Activated effector memory CD4-positive, alpha-beta T cell treated with Interleukin-2 at 50 U/mL for 16 hours (primary cell): ENCODE measurements around the gene KMT2C.

Experiments
- DNase-seq: peaks from one replicate; pipeline ENCODE4 v3.0.0-alpha.2; 2020

Gene KMT2C

DNA sequence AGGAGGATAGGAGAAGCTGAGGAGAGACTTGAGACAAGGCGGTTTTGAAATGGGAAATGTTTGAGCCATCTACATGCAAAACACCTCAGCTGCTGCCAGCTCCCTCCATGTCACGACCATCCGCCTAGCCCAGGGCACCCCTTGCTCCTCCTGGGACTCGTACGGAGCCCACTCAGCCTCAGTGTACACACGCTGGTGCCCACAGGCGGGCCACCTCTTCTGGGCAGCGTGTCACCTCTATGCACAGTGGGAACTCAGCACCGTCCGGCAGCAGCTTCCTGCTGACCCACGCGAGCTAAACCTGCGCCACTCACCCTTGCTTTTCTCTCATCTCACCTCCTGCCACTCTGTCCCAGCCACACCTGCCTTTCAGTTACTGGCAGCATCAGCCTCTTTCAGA, 302.0 kb downstream of the KMT2C start:
- DNase-seq: no peak

DNA sequence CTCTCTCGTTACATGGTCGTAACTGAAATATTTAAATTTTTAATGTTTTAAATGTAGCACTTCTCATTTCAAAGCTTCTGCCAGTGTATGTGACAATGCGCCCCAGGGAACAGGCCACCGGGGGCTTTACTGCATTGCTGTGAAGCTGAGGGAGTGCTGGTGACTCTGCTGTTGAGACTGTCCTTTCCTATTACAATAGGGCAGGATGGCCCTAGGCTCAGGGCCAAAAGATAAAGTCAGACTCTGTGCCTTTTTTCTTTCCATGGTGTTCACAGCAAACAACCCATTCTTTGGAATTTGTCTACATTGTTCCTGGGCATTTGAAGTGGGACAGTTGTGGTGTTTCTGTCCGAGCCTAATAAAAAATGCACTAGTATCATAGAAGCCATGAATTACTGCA, 303.0 kb downstream of the KMT2C start:
- no peak for DNase-seq

DNA sequence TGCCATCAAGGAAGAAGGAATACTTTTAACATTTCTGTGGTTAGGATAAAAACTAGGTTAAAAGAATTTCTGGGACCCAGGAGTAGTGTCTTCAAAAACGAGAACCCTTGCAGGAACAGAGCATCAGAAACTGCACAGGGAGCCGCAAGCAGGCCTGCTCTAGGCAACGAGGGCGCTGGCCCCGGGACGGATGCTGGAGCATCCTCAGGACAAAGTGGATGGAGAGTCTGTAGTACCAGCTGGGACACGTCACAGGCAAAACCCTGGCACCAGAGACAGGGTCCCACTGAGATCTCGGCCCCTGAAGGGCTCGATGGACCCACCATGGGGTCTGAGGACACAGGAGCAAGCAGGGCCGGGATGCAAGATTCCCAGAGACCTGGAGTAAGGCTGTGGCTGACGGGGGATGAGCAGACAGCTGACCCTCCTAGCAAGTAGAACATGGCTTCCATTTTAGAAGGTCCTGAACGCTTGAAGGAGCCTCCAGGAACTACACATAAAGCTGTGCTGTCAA, 303.8 kb downstream of the KMT2C start:
- DNase-seq: no peak

DNA sequence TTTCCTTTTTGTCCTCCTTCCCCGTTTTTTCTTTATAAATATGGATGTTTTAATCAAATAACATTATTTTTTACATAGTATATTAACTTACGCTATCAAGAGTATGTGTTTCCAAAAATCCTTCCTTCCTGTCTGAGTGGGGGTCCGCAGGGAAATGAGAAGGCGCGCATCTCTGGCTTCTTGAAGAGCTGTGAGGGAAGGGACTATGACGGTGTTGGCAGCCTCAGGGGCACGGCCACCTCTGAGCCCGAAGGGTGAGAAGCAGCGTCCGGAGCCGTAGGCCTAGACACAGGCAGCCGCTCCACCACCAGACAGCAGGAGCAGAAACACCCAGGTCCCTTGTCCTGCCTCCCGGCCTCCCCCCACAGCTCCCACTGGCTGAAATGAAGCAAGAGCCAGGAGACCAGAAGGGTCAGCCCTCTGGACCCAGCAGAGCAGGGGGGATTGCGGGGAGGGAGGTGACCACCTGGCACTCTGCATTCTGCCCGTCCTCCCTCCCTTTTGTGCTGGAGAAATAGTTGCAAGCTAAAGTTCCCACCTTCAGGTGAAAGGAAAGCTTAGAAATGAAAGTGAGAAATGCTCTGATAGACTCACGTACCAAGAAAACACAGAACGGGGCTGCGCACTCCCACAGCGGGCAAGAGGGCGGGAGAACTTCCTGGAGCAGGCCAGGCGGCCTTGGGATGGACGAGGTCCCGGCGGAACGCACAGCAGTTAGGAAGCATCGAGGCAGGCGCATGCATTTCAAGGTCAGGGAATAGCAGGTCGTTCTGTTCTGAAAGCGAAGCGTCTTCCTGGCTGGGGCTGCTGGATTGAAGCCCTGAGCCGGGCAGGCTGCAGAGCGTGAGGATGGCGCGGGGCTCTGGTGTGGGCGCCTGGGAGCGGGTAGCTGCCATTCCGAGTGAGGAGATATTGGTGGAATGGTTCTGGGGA, 304.9 kb downstream of the KMT2C start:
- DNase-seq: no peak

DNA sequence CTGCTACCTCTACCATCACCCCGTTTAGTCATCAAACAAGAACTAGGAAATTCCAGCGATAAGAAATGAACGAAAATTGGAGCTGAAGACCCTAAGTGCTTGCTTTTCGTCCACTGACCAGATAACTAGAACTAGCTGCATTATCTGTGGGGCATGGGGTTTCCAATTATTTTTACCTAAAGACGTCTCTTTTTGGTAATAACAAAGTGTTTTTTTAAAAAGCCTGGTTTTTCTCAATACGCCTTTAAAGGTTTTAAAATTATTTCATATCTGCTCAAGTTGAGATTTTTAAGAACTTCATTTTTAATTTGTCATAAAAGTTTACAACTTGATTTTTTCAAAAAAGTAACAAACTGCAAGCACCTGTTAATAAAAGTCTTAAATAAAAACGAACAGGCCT, 306.1 kb downstream of the KMT2C start:
- no peak for DNase-seq

DNA sequence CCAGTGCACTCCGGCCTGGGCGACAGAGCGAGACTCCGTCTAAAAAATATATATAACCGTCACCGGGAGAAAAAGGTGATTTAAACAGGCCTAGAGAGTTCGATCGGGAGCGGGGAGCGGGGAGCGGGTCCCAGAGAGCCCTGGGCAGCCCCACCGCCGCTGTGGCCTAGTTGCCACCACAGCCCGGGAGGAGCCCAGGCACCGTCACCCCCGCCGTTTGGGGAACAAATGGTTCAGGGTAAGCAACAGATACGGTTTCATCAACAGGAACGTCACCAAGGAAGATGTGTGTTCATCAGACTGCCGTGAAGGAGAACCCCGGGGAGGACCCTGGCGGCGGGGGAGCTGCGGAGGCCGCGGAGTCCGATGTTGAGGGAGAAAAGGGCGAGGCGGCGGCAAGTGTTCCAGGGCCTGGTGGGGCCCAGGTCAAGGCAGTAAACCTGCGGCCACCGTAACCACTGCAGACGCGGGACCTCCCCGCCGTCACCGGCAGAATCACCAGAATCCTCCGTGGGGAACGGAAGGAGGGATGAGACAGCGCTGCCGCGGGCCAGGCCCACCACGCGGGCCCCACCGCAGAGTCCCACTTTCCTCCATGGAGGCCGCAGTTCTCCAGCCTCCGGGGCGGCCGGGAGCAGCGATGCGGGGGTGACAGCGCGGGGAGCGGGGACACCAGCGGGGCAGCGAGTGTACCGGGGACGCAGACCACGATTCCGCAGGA, 306.9 kb downstream of the KMT2C start:
- no peak for DNase-seq

DNA sequence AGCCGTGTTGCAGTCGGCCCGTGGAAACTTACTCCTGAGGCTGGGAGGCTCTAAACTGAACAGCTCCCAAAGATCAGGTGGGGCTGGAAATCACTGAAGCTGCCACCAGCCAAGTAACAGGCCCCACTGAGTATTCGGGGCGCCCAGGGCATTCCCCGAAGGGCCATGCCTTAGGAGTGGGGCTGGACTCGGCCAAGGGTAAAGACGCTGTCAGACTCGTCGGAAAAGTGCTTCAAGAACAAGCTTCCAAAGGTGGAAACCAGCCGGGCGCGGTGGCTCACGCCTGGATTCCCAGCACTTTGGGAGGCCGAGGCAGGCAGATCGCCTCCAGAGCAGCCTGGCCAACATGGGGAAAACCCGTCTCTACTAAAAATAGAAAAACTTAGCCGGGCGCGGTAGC, 307.6 kb downstream of the KMT2C start:
- DNase-seq: no peak

DNA sequence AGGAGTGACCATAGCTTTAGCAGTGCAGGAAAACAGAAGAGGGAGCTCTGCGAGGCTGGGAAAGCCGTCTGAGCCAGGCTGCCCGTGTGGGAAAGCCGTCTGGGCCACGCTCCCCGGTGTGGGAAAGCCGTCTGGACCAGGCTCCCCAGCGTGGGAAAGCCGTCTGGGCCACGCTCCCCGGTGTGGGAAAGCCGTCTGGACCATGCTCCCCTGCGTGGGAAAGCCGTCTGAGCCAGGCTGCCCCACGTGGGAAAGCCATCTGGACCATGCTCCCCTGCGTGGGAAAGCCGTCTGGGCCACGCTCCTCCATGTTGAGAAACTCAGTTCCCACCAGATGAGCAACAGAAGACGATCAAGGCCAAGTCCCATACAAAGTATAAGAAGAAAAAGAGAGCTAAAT, 308.6 kb downstream of the KMT2C start:
- DNase-seq: no peak

DNA sequence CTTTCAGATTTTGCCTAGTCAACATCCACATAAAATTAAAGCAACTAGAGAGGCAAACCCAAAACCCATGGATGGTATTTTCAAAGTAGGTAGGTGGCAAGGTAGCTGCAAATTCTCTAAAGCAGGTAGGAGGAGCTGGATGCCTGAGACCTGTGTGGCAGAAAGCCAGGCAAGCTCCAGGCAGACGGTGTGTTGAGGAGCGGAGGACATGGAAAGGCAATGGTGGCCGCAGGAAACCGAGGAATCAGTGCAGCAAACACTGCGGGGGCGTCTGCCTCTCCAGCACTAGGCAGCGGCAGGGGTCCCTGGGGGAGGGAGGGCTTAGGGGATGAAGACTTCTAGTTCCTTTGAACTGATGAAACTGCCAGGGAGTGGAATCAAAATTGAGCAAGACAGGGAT, 309.1 kb downstream of the KMT2C start:
- DNase-seq: no peak

DNA sequence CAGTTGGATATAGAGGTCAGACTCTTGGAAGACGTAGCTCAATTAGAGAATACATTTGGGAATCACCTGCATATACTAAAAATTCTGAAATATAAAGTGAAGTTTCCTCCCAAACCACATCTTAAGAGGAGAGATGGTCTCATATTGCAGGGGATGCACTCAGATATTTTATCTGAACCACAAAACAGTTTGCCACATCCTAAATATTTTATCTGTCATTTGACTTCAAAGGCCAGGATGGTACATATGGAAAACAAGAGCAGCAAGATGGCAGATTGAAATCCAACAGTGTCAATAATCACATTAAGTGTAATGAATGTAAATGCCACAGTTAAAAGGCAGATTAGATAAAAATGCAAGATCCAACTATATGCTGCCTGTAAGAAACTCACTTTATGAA, 313.3 kb downstream of the KMT2C start:
- DNase-seq: no peak

DNA sequence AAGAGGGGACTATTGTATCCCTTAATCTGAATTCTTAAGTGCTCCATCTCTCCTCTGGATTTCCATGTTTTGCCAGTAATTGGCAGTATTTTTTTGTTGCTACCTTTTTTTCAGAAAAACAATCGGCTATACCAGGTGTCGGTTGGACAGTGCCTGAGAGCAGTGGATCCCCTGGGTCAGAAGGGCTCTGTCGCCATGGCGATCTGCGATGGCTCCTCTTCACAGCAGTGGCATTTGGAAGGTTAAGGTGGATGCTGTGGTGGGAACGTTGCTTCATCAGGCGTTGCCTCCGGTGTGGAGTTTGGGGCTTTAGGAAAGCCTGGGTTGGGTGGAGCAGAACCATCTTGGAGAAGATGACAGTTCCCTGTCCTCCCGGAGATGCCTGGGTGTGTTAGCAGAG, 314.4 kb downstream of the KMT2C start:
- no peak for DNase-seq

DNA sequence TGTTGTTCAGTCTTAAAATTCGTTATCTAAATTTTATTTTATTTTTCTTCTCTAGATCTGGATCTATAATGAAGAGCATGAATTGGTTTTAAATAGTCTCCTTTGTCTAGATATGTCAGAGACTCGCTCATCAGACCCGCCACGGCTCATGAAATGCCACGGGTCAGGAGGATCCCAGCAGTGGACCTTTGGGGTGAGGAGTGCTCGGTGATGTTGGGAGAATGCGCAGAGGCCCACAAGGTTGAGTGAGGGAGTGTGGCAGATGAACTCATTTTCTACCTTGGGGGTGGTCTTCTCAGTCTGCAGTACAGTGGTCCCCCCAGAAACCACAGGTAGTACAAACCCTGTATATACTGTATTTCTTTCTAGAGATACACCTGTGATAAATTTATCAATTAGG, 315.0 kb downstream of the KMT2C start:
- no peak for DNase-seq

DNA sequence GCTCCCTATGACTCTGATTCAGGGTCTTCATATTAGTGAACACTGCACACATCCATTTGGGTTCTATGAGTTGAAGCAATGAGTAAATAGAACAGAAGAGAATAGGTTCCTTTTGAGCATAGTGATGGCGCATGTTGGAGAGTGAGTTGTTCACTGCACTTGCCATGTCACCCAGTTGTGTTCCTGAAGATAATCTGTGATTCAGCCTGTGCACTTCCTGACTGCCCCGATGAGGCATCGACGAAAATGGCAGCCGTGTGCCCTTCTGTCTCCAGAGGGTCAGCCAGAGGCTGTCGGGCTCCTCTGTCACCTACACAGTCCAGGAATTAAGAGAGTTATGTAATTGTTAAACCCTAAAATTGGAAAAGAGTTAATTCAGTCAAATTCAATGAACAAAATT, 315.6 kb downstream of the KMT2C start:
- DNase-seq: no peak

DNA sequence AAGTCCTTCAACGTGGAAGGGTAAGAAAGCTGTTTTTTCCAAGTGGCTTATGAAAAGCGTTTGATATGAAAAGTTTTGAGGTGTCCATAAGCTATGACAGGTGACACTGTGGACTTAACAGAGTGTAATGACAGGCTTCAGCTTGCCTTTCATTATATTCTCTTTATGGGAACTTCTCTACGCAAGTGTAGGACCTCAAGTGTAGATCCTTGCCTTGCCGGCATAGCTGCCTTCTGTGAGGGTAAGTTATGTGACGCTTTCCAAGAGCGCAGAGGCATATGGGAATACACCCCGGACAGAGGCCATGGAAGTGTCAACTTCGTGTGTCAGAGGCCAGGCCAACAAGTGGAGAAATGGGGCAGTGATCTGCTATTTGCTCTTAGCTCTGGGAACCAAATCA, 318.4 kb downstream of the KMT2C start:
- DNase-seq: no peak

DNA sequence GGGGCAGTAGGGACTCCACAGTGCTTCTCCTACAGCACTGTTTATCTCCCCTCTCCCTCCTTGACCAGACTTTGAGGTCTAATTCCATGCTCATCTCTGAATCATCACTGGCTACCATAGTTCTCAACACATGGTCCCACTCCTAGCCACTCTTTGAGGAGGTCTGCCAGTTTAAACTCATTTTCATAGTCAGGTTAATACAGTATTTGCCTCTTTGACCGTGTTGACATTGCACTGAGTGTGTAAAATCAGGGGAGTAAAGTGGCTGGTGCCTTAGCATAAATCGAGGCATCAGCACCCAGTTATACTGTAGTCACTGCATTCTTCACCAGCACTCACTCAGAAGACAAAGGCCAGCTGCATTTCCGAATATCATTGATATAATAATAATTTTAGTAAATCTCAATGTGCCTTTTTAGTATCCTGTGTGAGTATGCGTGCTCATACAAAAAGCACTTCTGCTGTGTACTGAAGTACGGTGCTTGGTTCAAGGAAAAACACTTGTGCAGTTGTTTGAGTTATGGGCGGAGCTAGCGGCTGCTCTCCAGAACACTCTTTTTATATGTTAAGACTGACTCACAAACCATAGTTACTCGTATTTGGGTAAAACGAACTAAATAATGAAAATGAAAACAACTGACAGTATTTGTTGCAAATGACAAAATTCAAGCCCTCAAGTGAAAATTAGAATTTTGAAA, 320.6 kb downstream of the KMT2C start:
- no peak for DNase-seq

DNA sequence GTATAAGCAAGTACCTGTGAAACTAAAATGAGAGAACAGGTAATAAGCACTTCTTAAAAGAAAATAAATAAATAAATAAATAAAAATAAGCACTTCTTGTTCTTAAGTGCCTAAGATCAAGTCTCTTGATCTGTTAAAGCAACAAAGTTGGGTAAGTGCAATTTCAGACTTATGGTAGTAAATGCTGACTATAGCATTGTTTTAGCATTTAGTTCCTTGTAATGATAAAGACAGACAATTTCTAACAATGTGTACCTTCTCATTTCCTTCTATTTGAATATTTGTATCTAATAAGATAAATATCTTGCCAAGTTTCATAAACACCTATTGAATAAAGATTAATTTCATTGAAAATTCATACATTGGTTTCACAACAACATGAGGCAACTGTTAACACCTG, 323.0 kb downstream of the KMT2C start:
- no peak for DNase-seq

DNA sequence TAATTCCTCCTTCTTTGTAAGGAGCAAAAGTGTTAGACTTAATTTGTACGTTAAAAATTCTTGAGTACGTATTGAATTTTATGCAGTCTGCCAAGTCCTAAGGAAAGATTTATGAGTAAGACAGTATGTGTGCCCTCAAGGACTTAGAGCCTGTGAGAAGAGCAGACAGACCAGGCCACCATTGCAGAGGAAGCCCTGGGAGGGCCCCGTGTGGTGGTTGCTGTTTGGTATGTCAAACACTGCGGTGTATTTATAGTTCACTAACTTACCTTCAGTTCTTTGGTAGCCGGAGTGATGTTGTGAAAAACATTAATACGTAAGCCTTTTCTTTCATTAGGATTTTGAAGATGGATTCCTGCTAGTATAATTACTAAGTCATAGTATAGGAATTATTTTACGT, 327.4 kb downstream of the KMT2C start:
- DNase-seq: no peak

DNA sequence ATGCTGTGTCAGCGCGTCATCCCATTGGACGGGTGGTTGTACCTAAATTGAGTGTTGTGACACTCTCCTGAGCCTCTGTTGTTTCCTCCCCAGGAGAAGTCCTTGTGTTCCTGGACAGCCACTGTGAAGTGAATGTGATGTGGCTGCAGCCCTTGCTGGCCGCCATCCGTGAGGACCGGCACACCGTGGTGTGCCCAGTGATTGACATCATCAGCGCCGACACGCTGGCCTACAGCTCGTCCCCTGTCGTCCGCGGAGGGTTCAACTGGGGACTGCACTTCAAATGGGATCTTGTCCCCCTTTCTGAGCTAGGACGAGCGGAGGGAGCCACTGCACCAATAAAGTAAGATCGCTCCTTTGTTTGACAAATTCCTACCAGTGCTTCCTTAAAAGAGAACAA, 327.9 kb downstream of the KMT2C start:
- no peak for DNase-seq

DNA sequence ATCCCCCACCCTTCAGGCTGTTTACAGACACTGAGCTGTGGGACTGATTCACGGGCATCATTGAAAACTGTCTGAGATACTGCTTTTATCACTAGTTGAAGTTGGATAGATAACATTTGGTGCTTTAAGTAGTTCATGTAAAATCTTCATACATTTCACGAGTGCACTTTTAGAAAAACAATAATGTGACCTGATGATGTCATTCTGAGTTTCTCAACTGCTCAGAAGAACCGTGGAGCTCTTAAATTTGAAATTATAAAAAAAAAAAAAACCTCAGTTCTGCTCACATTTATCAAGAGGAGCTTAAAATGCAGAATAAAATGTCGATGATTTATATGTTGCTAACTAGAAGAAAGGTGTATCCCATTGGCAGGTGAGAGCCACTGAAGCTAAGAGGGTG, 328.8 kb downstream of the KMT2C start:
- no peak for DNase-seq

DNA sequence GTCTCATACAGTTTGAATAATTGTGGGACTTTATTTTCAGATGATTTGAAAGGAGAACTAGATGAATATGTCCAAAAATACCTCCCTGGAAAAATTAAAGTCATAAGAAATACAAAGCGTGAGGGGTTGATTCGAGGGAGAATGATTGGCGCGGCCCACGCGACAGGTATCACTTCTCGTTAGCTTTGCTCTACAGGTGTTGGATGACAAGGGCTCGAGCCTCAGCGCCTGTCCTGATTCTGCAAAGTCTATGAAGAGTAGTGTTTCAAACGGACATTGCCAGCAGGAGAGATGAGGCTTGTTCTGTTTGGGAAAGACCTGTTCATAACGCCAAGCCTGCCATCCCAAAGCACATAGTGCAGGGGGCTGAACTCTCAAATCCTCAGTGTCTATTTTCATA, 330.6 kb downstream of the KMT2C start:
- no peak for DNase-seq

DNA sequence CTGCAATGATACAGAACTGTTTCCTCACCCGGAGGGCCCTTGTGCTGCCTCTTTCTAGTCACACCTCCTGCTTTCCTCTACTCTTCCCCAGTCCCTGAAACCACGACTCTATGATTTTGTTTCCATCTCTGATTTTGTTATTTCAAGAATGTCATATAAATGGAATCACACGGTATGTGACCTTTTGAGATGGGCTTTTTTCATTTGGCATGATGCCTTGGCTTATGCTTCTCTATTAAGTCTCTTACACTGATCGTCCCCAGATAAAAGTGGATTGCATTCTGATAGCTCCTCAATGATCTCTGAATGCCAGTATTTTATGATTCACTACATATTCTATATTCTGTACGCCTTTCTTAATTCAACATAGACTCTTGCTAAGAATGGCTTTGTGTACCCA, 332.1 kb downstream of the KMT2C start:
- DNase-seq: no peak

DNA sequence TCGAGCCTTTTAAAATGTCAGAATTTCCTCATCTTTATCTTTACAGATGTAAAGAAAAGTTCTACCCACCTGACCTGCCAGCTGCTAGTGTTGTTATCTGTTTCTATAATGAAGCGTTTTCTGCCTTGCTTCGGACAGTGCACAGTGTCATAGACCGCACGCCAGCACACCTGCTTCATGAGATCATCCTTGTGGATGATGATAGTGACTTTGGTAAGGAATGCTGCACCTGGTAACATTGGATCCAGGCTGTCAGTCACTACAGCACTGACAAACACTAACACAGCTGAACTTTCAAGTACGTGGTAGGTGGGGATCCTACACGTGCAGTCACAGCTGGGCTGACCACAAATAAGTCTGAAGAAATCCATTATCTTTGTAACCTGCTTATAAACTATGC, 332.7 kb downstream of the KMT2C start:
- DNase-seq: no peak

DNA sequence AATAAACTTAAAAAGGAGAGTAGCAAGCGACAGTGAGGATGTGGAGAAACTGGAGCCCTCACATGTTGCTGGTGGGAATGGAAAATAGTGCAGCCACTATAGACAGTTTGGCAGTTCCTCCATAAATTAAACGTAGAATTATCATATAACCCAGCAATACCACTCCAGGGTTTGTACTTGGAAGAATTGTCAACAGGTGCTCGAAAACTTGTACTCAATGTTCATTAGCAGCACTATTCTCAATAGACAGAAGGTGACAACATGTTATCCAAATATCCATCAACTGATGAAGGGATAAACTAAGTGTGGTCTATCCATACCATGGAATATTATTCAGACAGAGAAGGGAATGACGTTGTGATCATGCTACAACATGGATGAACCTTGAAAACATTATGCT, 338.5 kb downstream of the KMT2C start:
- no peak for DNase-seq

DNA sequence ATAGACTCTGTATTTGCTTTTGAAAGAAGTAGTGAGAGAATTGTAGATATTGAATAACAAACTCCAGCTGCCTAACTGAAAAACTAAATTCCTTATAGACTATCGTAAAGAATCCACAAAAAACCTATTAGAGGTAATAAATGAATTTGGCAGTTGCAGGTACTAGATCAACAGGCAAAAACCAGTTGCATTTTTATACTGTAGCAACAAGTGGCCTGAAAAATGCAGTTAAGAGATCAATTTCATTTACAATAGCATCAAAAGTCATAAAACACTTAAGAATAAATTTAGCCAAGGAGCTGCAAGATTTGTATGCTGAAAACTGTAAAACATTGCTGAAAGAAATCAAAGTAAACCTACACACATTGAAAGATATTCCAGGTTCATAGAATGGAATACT, 340.0 kb downstream of the KMT2C start:
- no peak for DNase-seq
